Common myeloid progenitor, CD34-positive (primary cell): ENCODE data around the gene NKX1-2.

Experiments used
- CTCF ChIA-PET: fragments of 350-600 bp; sonication (Branson Sonifier 250); formaldehyde crosslinking; loops from one replicate; lab custom pipeline; 2021; ENCODE audit warnings: antibody characterized with exemption; lab: Charles Lee
- POLR2A ChIA-PET: fragments of 350-600 bp; sonication (Branson Sonifier 250); formaldehyde crosslinking; loops from one replicate; lab custom pipeline; 2021; ENCODE audit warnings: antibody characterized with exemption; lab: Charles Lee
- DNase-seq, 3 donors: peaks; one replicate each; pipeline versions ENCODE4 v3.0.0 to v3.0.0-alpha.2; 2013
- H3K27ac ChIP-seq, 2 experiments: 1 replicate in 1 of 2; 2 replicates in 1 of 2; pipeline ENCODE4 v1.7.0; 2013; ENCODE audit warnings: inconsistent platforms in 2 of 2, low read length in 2 of 2, mild to moderate bottlenecking in 2 of 2, low read depth in 1 of 2, moderate library complexity in 1 of 2; ENCODE audit not compliant: severe bottlenecking in 2 of 2, insufficient read depth in 1 of 2, poor library complexity in 1 of 2
- H3K27me3 ChIP-seq, 5 experiments: replicated peaks in 2 of 5; 1 replicate in 3 of 5; 2 replicates in 2 of 5; pipeline versions ENCODE4 v1.6.1 to v1.7.0; 2013; ENCODE audit warnings: low read length in 4 of 5, mild to moderate bottlenecking in 2 of 5, moderate library complexity in 2 of 5, inconsistent platforms in 1 of 5; ENCODE audit not compliant: insufficient read depth in 5 of 5, control insufficient read depth in 4 of 5
- H3K36me3 ChIP-seq, 4 experiments: 1 replicate in 2 of 4; 2 replicates in 2 of 4; pipeline versions ENCODE4 v1.6.1 to v1.7.0; 2013; ENCODE audit warnings: low read length in 3 of 4, control low read depth in 1 of 4, mild to moderate bottlenecking in 1 of 4; ENCODE audit not compliant: control insufficient read depth in 4 of 4, insufficient read depth in 4 of 4
- H3K4me1 ChIP-seq, 4 experiments: 1 replicate in 3 of 4; 2 replicates in 1 of 4; pipeline versions ENCODE4 v1.6.1 to v1.7.1; 2013; ENCODE audit warnings: low read length in 3 of 4, mild to moderate bottlenecking in 3 of 4, control low read depth in 1 of 4, inconsistent platforms in 1 of 4, moderate library complexity in 1 of 4; ENCODE audit not compliant: control insufficient read depth in 4 of 4, insufficient read depth in 4 of 4; ENCODE audit errors: control extremely low read depth in 1 of 4
- H3K4me3 ChIP-seq, 7 experiments: 1 replicate in 4 of 7; 2 replicates in 3 of 7; pipeline versions ENCODE4 v1.5.1 to v1.7.0; 2013; ENCODE audit warnings: mild to moderate bottlenecking in 7 of 7, low read length in 6 of 7, moderate library complexity in 6 of 7, inconsistent platforms in 2 of 7, low read depth in 2 of 7, control low read depth in 1 of 7; ENCODE audit not compliant: insufficient read depth in 4 of 7, control insufficient read depth in 1 of 7; ENCODE audit errors: extremely low read depth in 1 of 7
- H3K9me3 ChIP-seq, 5 experiments: 1 replicate in 4 of 5; 2 replicates in 1 of 5; pipeline versions ENCODE4 v1.6.1 to v1.7.1; 2013; ENCODE audit warnings: low read length in 4 of 5, mild to moderate bottlenecking in 2 of 5, inconsistent platforms in 1 of 5, low read depth in 1 of 5, moderate library complexity in 1 of 5; ENCODE audit not compliant: control insufficient read depth in 4 of 5, insufficient read depth in 2 of 5; ENCODE audit errors: control extremely low read depth in 1 of 5
- WGBS: methylation state at CpG from one replicate; pipeline ENCODE4 v1.1.5; 2013; ENCODE audit not compliant: insufficient coverage; 5-methylcytosine and 5-hydroxymethylcytosine counted together

Gene NKX1-2

DNA sequence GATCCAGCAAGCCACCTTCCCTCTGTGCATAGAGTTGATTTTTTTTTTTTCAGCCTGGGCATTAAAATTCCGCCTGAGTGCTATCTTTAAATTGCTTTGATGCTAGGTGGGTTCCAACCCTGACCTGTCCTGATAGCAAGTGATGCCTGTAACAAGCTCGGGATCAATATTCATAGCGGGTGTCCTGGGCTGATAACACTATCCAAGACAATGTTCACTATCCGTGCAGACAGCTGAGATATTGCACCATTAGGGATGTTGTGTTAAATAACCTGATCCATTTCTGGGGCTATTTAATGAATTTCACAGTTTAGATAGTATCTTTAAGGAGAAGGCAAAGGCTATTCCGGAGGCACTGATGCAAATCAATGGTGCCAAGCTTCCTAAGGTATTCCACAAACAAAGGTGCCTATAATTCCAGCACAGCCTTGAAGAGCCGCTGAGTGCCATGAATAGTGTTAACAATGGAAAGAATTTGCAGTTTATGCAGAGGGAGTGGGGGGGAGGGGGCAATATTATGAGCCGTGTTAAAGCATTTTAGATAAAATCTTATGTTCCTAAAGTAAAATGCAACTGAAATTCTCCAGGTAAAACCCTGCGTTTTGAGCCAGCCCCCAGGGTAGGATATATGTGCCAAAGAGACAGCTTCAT lies 4.2 kb upstream of the NKX1-2 start:
- CTCF ChIA-PET: no interaction called here

DNA sequence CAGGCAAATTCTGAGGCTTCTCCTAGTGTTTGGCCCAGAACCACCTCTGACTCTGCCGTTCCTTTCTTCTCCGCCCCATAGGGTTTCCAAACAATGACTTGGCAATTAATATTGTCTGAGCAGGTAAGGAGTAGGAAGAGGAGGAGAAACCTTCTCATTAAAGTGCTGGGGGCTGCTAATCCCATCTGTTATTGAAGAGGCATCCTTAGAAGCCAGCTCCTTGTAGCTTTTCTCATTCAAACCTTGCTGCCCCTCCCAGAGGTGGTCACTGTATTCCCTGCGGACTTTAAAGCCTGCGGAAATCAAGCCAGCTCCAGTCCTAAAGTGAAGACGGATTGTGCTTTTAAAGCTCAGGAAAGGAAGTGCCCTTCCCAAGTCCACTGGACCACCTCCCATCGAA lies 1.4 kb upstream of the NKX1-2 start:
- Histone ChIP-seq H3K36me3 (no peaks in the 10 kb centered on the region), H3K4me1 (peaks cover 0 to 33% (median 24%) of the 10 kb centered on the region in 4 experiments), H3K9me3 (no peaks in the 10 kb centered on the region), H3K27me3 (peaks cover 13 to 100% (median 65%) of the 10 kb centered on the region in 5 experiments), H3K4me3 (no peak overlapping the region), H3K27ac (no peak overlapping the region)
- 18% methylated on average over 4 of the region's 6 CpGs for WGBS
- POLR2A ChIA-PET: no interaction called here
- CTCF ChIA-PET: interaction anchor here (0.8 to 1.7 kb wide), 2 partner anchors 9 to 14 kb away, joined by 3 to 6 read pairs; no protein-coding TSS in a partner anchor
- DNase-seq: no peak

More for the DNA sequence above, 4.2 kb upstream of the NKX1-2 start:
- no peak overlapping the region for H3K27ac ChIP-seq
- peaks cover 10 to 88% (median 46%) of the 10 kb centered on the region in 5 experiments for H3K27me3 ChIP-seq
- H3K4me3 ChIP-seq: no peak overlapping the region
- peaks cover 0 to 13% (median 10%) of the 10 kb centered on the region in 4 experiments for H3K4me1 ChIP-seq
- 47% methylated on average over 4 of the region's 8 CpGs for WGBS
- no peaks in the 10 kb centered on the region for H3K9me3 ChIP-seq
- no peaks in the 10 kb centered on the region for H3K36me3 ChIP-seq
- no peak for DNase-seq
- POLR2A ChIA-PET: interaction anchor here (0.6 to 0.7 kb wide), 2 partner anchors 47 to 71 kb away, joined by 5 to 6 read pairs; no protein-coding TSS in a partner anchor

DNA sequence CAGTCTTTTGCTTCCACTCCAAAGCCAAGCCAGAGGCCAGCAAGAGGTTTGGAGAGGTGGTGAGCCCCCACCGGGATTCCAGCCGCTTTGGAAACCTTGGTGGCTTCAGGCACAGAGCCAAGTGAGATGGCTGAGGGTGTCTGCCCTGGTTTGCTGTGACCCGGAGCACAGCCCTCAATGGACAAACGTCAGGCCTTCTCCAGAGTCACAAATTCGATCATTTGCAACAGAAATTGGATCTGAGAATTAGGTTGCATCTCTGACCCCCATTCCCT lies 885 bp upstream of the NKX1-2 start:
- WGBS: 7% methylated on average over 2 of the region's 5 CpGs
- Histone ChIP-seq H3K27ac (no peak overlapping the region), H3K4me1 (peaks cover 0 to 33% (median 24%) of the 10 kb centered on the region in 4 experiments), H3K27me3 (peaks cover 19 to 100% (median 71%) of the 10 kb centered on the region in 5 experiments), H3K9me3 (no peaks in the 10 kb centered on the region), H3K4me3 (no peak overlapping the region), H3K36me3 (no peaks in the 10 kb centered on the region)
- no peak for DNase-seq
- POLR2A ChIA-PET: no interaction called here
- CTCF ChIA-PET: interaction anchor here (0.8 to 2.2 kb wide), 3 partner anchors 9 to 15 kb away, joined by 3 to 6 read pairs (median 6); no protein-coding TSS in a partner anchor

DNA sequence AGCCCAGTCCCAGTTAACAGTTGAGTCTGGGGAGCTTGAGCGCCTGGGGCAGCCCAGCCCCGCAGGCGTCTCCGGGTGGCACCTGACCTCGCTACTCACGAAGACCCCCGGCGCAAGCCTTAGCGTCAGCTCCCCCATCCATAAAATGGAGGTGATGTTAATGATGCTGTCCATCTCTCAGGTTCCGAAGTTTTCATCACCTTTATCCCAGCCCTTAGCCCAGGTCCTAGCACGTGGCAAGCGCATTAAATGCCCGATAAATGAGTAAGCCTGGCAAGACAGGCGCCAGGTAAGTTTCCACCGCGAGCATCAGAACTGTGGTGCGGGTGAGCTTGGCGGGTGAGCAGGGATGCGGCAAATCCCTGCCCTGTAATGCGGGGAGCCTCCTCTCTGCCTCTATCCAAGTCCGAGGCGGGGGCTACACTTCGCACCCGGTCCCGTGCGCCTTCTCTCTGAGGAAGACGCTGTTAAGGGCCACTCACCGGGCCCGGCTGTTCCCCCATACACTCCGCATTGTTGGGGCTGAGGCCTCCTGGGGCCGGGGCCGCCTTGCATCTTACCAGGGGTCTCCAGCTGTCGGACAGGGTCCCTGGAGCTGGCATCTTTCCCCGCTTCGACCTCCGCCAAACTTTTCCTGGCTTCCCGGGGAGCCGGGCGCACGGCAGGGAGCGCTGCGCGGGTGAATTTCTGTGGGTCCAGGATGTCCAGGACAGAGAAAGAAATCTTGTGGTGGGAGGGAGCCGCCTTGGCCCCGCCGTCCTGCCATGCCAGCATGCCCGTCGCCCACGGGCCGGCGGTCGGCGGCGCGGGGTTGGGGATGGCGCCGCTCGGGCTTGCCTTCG lies 444 bp downstream of the NKX1-2 start:
- POLR2A ChIA-PET: interaction anchor here (1.3 kb wide), 1 partner anchor 12 kb away, joined by 3 read pairs; the partner anchor contains the start of gene LHPP
- WGBS: 3% methylated on average over 23 of the region's 59 CpGs
- Histone ChIP-seq H3K36me3 (no peaks in the 10 kb centered on the region), H3K27ac (no peak overlapping the region), H3K4me3 (peak overlapping the region in 2 of 7 experiments; percentile 19 to 36), H3K27me3 (peaks cover 23 to 98% (median 70%) of the 10 kb centered on the region in 5 experiments), H3K9me3 (no peaks in the 10 kb centered on the region), H3K4me1 (peaks cover 0 to 33% (median 24%) of the 10 kb centered on the region in 4 experiments)
- DNase-seq: peak in 1 of 3 donors; percentile 17
- CTCF ChIA-PET: interaction anchor here (1.2 to 2.2 kb wide), 2 partner anchors 11 to 16 kb away, joined by 4 to 6 read pairs; no protein-coding TSS in a partner anchor

DNA sequence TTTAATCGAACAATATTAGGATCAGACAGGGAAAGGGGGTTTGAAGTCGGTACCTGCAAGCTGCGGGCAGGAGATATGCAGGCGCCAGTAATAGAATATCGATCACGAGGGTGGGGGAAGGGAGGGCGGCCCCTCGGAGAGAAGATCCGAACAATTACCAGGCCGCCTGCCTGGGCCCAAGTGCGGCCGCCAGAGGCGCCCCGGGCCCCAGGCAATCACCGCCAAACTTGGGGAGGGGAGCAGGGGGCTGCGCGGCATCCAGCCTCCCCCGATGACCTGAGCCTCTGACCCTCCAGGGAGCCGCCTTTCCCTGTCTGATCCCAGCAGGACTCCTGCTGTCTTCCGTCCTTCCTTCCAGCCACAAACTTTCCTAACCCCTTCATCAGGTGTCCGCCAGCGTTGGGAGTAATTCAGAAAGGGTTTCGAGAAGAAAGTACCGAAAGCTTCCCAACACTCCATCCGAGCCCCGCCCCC lies 1.1 kb downstream of the NKX1-2 start:
- 3% methylated on average over 20 of the region's 26 CpGs for WGBS
- CTCF ChIA-PET: interaction anchor here (1.2 to 2.2 kb wide), 2 partner anchors 11 to 17 kb away, joined by 4 to 6 read pairs; no protein-coding TSS in a partner anchor
- H3K9me3 ChIP-seq: no peaks in the 10 kb centered on the region
- H3K4me3 ChIP-seq: no peak overlapping the region
- peaks cover 0 to 33% (median 24%) of the 10 kb centered on the region in 4 experiments for H3K4me1 ChIP-seq
- H3K27ac ChIP-seq: no peak overlapping the region
- no peaks in the 10 kb centered on the region for H3K36me3 ChIP-seq
- H3K27me3 ChIP-seq: peaks cover 23 to 98% (median 63%) of the 10 kb centered on the region in 5 experiments
- POLR2A ChIA-PET: interaction anchor here (1.3 kb wide), 1 partner anchor 13 kb away, joined by 3 read pairs; the partner anchor contains the start of gene LHPP
- DNase-seq: no peak

DNA sequence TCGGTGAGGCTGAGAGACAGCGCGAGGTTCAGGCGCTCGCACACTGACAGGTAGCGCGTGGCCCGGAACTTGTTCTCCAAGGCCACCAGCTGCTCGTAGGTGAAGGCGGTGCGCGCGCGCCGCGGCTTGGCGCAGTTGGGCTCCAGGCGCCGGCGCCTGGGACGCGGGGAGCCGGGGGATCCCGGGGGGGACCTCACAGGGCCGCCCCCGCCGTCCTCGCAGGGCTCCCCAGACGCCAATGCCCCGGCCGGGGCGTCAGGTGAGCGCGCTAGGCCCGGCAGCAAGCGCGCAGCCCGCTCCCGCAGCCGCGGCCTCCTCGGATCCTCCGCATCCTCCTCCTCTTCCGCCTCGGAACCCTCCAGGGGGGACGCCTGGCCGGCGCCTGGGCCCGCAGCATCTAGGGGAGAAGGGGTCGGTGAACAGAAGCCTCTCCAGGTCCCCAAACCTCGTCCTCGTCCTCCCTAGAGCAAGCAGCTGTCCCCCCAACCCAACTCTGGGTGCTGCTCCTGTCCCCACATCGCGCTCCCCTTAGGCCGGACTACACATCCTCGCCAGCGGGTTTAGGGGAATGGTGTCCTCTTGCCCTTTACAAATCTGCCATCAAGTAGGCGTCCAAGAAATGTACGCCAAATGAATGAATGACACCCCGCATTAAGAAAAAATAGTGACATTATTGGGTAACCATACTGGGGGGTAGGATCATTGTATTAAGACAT lies 1.9 kb downstream of the NKX1-2 start:
- peaks cover 23 to 95% (median 59%) of the 10 kb centered on the region in 5 experiments for H3K27me3 ChIP-seq
- no peak overlapping the region for H3K27ac ChIP-seq
- 1% methylated on average over 44 of the region's 60 CpGs for WGBS
- ChIA-PET CTCF (interaction anchor here (1.2 kb wide), 1 partner anchor 18 kb away, joined by 4 read pairs; no protein-coding TSS in a partner anchor), POLR2A (no interaction called here)
- H3K36me3 ChIP-seq: no peaks in the 10 kb centered on the region
- DNase-seq: peak in 1 of 3 donors; percentile 33
- H3K4me1 ChIP-seq: peaks cover 0 to 33% (median 24%) of the 10 kb centered on the region in 4 experiments
- H3K4me3 ChIP-seq: peak overlapping the region in 5 of 7 experiments; percentile 19 to 58 (median 52)
- H3K9me3 ChIP-seq: no peaks in the 10 kb centered on the region
